ENCODE data around the gene ABLIM3.

- TF ChIP-seq SUZ12 (IDR thresholded peaks at IDR 0.05) = no peak
- no peak for TF ChIP-seq TARDBP (IDR thresholded peaks at IDR 0.05)
- no peak for TF ChIP-seq SP1 (IDR thresholded peaks at IDR 0.05)
- TF ChIP-seq HDGF (IDR thresholded peaks at IDR 0.05; ENCODE audit: borderline replicate concordance) = no peak
- TF ChIP-seq BHLHE40 (IDR thresholded peaks at IDR 0.05; ENCODE audit: borderline replicate concordance) = no peak
- no peak for TF ChIP-seq NFRKB (IDR thresholded peaks at IDR 0.05)
- TF ChIP-seq FOXK2 (IDR thresholded peaks at IDR 0.05) = no peak
- TF ChIP-seq FOXM1 (IDR thresholded peaks at IDR 0.05; ENCODE audit: borderline replicate concordance) = no peak
- no peak for TF ChIP-seq FOXA1 (IDR thresholded peaks at IDR 0.05)
- no peak for TF ChIP-seq ZNF384 (IDR thresholded peaks at IDR 0.05)
- TF ChIP-seq, protein P1, sequence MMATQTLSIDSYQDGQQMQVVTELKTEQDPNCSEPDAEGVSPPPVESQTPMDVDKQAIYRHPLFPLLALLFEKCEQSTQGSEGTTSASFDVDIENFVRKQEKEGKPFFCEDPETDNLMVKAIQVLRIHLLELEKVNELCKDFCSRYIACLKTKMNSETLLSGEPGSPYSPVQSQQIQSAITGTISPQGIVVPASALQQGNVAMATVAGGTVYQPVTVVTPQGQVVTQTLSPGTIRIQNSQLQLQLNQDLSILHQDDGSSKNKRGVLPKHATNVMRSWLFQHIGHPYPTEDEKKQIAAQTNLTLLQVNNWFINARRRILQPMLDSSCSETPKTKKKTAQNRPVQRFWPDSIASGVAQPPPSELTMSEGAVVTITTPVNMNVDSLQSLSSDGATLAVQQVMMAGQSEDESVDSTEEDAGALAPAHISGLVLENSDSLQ (IDR thresholded peaks at IDR 0.05) = no peak
These were observed 22.8 kb upstream of the ABLIM3 start for GRCh38 chr5:149118463-149118862.
